ENCODE measurements around the gene MRPL9.
"Not testable (repeated sequence)": the region's sequence is repeated elsewhere in the genome, so short reads cannot be mapped to it uniquely, and the experiment has no call there.

The MRPL9 gene

DNA sequence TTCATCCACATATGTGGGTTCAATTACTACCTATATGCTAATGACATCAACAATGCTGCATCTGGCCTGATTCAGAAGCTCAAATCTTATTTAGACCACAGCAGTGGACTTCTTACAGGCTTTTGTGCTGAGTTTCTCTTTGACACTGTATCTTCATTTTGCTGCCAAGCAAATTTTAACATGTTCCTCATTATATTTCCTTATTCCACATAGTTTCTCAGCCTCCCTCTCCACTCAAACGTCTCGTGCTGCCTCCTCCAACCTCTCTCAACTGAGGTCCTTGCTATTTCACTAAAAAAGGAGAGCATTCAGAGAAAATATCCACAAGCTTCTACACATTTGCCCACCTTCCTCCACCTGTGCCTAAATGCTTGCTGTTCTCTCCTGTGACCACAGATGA is 20.5 kb upstream of the MRPL9 start:
- DNase-seq (ENCODE audit: low spot score): no peak

DNA sequence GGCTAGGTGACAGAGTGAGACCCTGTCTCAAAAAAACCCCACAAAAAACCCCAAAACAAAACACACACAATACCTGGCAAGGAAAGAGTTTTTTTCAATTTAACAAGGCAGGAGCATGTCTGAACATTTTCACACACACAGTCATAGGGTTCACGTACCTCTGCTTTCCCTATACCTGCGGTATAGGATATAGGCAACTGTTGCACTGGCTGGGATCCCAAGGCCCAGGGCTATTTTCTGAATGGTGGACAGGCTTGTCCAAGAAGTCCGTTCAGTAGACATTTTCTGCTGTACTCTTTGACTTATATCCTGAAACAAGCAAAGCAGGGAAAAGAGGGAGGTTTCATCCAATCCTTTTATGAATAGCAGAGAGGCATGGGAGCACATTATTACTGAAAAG is 19.4 kb upstream of the MRPL9 start:
- DNase-seq (ENCODE audit: low spot score): no peak

DNA sequence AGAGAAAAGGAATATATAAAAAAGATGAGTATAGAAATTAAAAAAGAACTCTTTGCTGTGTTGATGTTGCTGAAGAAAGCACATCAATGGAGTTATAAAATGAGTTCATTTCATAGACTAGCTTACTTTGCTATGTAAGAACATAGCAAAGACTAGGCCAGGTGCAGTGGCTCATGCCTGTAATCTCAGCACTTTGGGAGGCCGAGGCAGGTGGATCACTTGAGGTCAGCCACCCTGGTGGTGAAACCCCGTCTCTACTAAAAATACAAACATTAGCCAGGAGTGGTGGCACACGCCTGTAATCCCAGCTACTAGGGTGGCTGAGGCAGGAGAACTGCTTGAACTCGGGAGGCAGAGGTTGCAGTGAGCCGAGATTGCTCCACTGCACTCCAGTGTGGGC is 18.7 kb upstream of the MRPL9 start:
- not testable (repeated sequence) for DNase-seq (ENCODE audit: low spot score)

GRCh38 chr1:151780736-151781135 is 17.4 kb upstream of the MRPL9 start:
- not testable (repeated sequence) for DNase-seq (ENCODE audit: low spot score)

- DNase-seq (ENCODE audit: low spot score): no peak
Observed at GRCh38 chr1:151779852-151780251, 16.6 kb upstream of the MRPL9 start.

DNA sequence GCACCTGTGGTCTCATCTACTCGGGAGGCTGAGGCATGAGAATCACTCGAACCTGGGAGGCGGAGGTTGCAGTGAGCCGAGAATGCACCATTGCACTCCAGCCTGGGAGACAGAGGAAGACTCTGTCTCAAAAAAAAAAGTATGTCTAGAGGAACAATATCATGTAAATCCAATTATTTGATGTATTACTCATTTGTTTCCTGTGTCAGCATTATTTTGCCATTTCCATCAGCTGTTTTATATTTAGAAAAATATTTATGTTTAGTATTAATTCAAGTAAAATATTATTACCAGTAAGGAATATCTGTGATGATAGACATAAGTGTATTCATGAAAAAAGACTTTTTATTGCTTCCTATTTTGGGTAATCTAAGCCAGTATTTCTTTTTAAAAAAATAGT is 14.0 kb upstream of the MRPL9 start:
- no peak for DNase-seq (ENCODE audit: low spot score)

- no peak for DNase-seq (ENCODE audit: low spot score)
Observed at GRCh38 chr1:151776665-151777062, 13.4 kb upstream of the MRPL9 start.

DNA sequence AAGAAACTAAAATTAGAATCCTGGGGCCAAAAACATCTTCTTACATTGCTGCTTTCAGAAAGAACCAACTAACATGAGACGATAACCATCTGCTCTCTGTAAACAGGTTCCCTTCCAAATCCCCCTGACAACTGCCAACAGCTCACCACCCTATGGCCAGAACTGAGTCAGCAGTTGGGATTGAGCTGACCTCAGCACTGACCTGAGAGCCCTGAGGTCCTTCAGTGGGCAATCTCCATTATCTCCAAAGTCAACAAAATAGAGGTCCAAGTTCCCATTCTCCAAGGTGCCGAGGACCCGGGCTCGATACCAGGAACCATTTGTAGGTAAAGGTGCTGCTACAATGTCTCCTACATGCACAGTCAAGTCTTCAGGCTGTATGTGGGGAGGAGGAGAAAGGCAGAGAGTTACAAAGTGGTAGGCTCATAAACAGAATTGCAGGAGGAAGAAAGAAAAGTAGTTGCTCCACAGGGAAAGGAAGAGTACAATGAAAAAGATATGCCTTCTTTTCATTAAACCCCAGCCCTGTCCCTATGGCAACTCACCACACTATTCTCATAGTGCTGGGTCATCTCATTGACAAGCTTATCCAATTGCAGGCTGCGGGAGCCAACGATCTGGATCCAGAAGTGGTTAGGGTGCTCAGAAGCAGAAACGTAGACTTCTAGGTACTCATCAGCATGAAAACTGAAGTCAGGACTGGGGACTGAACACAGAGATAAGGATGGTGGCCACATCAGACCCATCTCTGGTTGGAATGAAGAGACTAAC is 12.8 kb upstream of the MRPL9 start:
- DNase-seq (ENCODE audit: low spot score): no peak

DNA sequence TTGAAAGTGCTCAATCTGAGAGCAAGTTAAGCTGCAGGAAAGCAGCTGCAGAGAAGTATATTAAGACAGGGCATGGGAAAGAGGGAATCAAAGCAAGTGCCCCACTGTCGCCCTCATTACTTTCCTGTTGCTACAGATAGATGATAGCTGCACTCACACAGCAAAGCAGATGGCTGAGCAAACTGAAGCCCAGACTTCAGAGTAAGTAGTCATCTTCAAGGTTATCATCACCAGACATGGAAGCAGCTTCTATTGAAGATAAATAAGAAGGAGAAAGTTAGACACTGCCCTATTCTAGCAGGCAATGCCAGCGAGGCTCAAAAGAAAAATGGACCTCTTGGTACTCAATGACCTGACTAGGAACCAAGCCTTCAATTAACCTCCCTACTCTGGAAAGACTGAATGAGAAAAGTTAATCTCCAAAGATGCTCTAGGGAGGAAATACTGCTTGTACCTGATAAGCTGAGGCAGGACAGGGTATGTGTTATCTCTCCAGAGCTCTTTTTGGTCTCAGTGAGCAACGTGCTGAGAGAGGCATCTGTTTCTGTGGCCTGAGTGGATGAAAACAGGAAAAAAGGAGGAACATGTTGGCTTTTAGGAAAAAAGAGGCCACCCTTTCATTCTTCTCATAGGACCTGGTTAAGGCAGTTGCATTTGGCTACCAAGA is 11.1 kb upstream of the MRPL9 start:
- DNase-seq (ENCODE audit: low spot score): no peak

GRCh38 chr1:151773702-151774101 is 10.4 kb upstream of the MRPL9 start:
- no peak for DNase-seq (ENCODE audit: low spot score)

DNA sequence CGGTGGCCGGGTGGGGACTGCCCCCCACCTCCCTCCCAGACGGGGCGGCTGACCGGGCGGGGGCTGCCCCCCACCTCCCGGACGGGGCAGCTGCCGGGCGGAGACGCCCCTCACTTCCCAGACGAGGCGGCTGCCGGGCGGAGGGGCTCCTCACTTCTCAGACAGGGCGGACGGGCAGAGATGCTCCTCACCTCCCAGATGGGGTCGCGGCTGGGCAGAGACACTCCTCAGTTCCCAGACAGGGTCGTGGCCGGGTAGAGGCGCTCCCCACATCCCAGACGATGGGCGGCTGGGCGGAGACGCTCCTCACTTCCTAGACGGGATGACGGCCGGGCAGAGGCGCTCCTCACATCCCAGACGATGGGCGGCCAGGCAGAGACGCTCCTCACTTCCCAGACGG is 6.0 kb upstream of the MRPL9 start:
- DNase-seq (ENCODE audit: low spot score): not testable (repeated sequence)

- not testable (repeated sequence) for DNase-seq (ENCODE audit: low spot score)
Observed at GRCh38 chr1:151768351-151769066, 5.2 kb upstream of the MRPL9 start.

DNA sequence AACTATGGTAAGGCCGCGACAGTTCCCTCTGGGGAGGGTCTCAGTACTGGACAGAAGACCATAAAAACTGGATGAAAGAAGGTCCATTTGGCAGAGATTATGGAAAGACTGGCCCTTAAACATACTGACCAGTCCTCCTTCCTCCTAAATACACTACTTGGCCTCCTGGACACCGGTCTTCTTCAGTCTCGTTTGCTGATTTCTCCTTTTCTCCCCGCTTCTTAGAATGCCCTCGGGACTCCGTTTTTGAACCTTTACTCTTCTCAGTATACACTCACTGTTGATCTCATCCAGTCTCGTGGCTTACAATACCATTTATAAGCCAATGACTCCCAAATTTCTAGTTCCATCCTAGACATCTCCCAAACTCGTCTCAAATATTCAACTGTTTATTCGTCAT is 694 bp upstream of the MRPL9 start:
- DNase-seq (ENCODE audit: low spot score): no peak

GRCh38 chr1:151760597-151761385 is 2.5 kb downstream of the MRPL9 start:
- no peak for DNase-seq (ENCODE audit: low spot score)

- no peak for DNase-seq (ENCODE audit: low spot score)
Observed at GRCh38 chr1:151759241-151759640, 4.1 kb downstream of the MRPL9 start.

DNA sequence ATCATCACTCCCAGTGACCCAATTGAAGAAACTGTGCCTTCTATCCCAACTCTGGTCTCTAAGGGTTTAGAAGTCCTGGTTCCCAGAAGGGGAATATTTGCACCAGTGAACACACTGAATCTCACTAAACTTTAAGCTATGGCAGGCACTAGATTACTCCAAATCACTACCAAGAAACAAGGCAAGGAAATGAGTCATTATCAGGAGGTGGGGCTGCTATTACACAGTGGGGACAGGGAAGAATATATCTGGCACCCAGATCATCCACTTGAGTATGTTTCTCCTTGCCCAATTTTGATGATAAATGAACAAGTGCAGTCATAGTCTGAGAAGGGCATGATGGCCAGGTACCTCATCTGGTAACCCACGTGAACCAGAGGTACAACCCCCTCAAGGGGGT is 7.0 kb downstream of the MRPL9 start:
- no peak for DNase-seq (ENCODE audit: low spot score)

GRCh38 chr1:151741516-151741915 is 21.8 kb downstream of the MRPL9 start:
- DNase-seq (ENCODE audit: low spot score): peak; percentile 2

DNA sequence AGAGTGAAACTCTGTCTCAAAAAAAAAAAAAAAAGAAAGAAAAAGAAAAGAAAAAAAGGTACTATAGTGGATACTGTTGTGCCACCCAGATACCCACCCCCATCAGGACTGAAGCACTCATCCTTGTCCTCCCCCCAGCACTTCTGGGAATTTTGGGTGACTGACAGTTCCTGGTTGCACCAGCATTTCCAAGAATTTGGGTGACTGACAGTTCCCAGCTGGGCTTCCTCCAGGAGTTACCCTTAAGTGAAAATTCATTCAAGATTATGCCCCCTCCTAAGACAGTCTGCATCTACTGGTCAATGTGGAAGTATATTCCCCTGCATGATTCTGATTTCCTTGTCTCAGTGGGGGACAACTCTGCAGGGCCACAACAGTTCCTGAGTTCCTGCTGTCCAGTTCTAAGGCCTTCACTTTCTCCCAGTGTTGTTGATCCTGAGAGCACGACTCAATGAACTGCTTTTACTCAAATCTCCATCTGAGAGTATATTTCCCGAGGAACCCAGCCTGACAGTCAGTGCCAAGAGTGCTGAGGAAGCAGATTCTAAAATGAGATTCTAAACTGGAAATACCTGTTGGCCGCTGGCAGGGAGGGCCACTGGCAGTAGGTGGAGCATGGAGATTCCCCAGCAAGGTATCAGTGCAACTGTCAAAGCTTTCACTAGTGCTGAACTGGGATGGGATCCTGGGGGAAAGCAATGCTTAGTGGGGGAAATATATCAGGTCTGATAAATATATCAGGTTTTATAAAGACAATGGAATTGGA is 23.5 kb downstream of the MRPL9 start:
- no peak for DNase-seq (ENCODE audit: low spot score)

- DNase-seq (ENCODE audit: low spot score): peak; percentile 45
Observed at GRCh38 chr1:151737479-151737878, 25.8 kb downstream of the MRPL9 start.

DNA sequence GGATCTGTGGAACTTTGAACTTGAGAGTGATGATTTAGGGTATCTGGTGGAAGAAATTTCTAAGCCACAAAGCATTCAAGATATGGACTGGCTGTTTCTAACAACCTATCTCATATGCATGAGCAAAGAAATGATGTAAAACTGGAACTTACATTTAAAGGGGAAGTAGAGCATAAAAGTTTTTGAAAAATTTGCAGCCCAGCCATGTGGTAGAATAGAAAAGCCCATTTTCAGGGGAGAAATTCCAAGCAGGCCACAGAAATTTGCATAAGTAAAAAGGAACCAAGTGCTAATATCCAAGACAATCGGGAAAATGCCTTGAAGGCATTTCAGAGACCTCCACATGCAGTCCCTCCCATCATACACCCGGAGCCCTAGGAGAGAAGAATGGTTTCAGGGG is 26.3 kb downstream of the MRPL9 start:
- no peak for DNase-seq (ENCODE audit: low spot score)

GRCh38 chr1:151733995-151734394 is 29.3 kb downstream of the MRPL9 start:
- DNase-seq (ENCODE audit: low spot score): peak; percentile 11
